HK-2 (cell line): Measurements from ENCODE around the gene HK2.
"Not testable (repeated sequence)": the region's sequence is repeated elsewhere in the genome, so short reads cannot be mapped to it uniquely, and the experiment has no call there.

ENCODE experiments used
- DNase-seq: peaks from one replicate; pipeline ENCODE4 v3.0.0-alpha.2; 2018; ENCODE audit not compliant: unreplicated experiment

HK2 gene

GRCh38 chr2:74834792-74835755 lies 1.1 kb downstream of the HK2 start:
- peak; percentile 71 for DNase-seq

- DNase-seq = no peak
Measured at GRCh38 chr2:74835831-74836674, 2.1 kb downstream of the HK2 start.

- DNase-seq = no peak
Measured at GRCh38 chr2:74836675-74837401, 2.9 kb downstream of the HK2 start.

GRCh38 chr2:74841641-74842040 lies 7.7 kb downstream of the HK2 start:
- DNase-seq = no peak

GRCh38 chr2:74843433-74843832 lies 9.5 kb downstream of the HK2 start:
- peak; percentile 60 for DNase-seq

GRCh38 chr2:74843899-74844298 lies 10.0 kb downstream of the HK2 start:
- DNase-seq = peak; percentile 20

GRCh38 chr2:74844752-74845151 lies 10.8 kb downstream of the HK2 start:
- DNase-seq = no peak

- peak; percentile 86 for DNase-seq
Measured at GRCh38 chr2:74845217-74845751, 11.4 kb downstream of the HK2 start.

- no peak for DNase-seq
Measured at GRCh38 chr2:74845991-74846390, 12.1 kb downstream of the HK2 start.

GRCh38 chr2:74846481-74846880 lies 12.6 kb downstream of the HK2 start:
- no peak for DNase-seq

- no peak for DNase-seq
Measured at GRCh38 chr2:74847070-74847858, 13.3 kb downstream of the HK2 start.

GRCh38 chr2:74849228-74849892 lies 15.4 kb downstream of the HK2 start:
- no peak for DNase-seq

GRCh38 chr2:74850496-74851190 lies 16.7 kb downstream of the HK2 start:
- no peak for DNase-seq

- no peak for DNase-seq
Measured at GRCh38 chr2:74851191-74851566, 17.3 kb downstream of the HK2 start.

- DNase-seq = not testable (repeated sequence)
Measured at GRCh38 chr2:74853360-74853759, 19.4 kb downstream of the HK2 start.

- no peak for DNase-seq
Measured at GRCh38 chr2:74854401-74854800, 20.5 kb downstream of the HK2 start.

GRCh38 chr2:74855114-74855707 lies 21.3 kb downstream of the HK2 start:
- DNase-seq = not testable (repeated sequence)

GRCh38 chr2:74856004-74856578 lies 22.2 kb downstream of the HK2 start:
- DNase-seq = no peak

- no peak for DNase-seq
Measured at GRCh38 chr2:74856599-74856998, 22.7 kb downstream of the HK2 start.
